Small intestine (tissue), 7 donors: Measurements from ENCODE around the gene FAT1. TPM values are rescaled to one million over a fixed set of nuclear protein-coding genes. Genes with fewer than 3 reads are reported as not detected.

ENCODE experiments used
- DNase-seq, 2 donors: peaks; one replicate each; pipeline versions ENCODE4 v3.0.0 to v3.0.0-alpha.2; 2013
- FAIRE-seq: peaks from 2 replicates; lab custom pipeline; 2012; peaks lifted over from hg19 to GRCh38; lab: Jason Lieb, UNC
- H3K27ac ChIP-seq, 3 donors: one replicate each; pipeline ENCODE4 v1.5.1; 2013; ENCODE audit warnings: low read length in 2 of 3, mild to moderate bottlenecking in 2 of 3, control low read depth in 1 of 3, inconsistent platforms in 1 of 3, low read depth in 1 of 3, moderate library complexity in 1 of 3
- H3K27me3 ChIP-seq, 3 donors: one replicate each; pipeline ENCODE4 v1.6.1; 2013; ENCODE audit warnings: low read length in 3 of 3, inconsistent platforms in 1 of 3; ENCODE audit not compliant: control insufficient read depth in 3 of 3, insufficient read depth in 3 of 3
- H3K36me3 ChIP-seq, 3 donors: one replicate each; pipeline ENCODE4 v1.6.1; 2013; ENCODE audit warnings: low read length in 3 of 3, inconsistent platforms in 1 of 3, low read depth in 1 of 3, mild to moderate bottlenecking in 1 of 3, moderate library complexity in 1 of 3; ENCODE audit not compliant: control insufficient read depth in 3 of 3, insufficient read depth in 2 of 3
- H3K4me1 ChIP-seq, 3 donors: one replicate each; pipeline ENCODE4 v1.6.1; 2013; ENCODE audit warnings: low read length in 2 of 3, inconsistent platforms in 1 of 3, low read depth in 1 of 3, mild to moderate bottlenecking in 1 of 3, moderate library complexity in 1 of 3; ENCODE audit not compliant: control insufficient read depth in 3 of 3, insufficient read depth in 2 of 3
- H3K4me3 ChIP-seq, 3 donors: one replicate each; pipeline ENCODE4 v1.5.1; 2013; ENCODE audit warnings: low read length in 3 of 3, control low read depth in 1 of 3, inconsistent platforms in 1 of 3, low read depth in 1 of 3, mild to moderate bottlenecking in 1 of 3, moderate library complexity in 1 of 3
- H3K9me3 ChIP-seq, 2 donors: one replicate each; pipeline ENCODE4 v1.6.1; 2013; ENCODE audit warnings: low read depth in 1 of 2, low read length in 1 of 2; ENCODE audit not compliant: control insufficient read depth in 2 of 2, insufficient read depth in 1 of 2
- WGBS, 3 donors: extraction: QIAGEN DNeasy Blood & Tissue Kit; methylation state at CpG; one replicate each; pipeline ENCODE4 v1.1.7; 2013; 5-methylcytosine and 5-hydroxymethylcytosine counted together
- polyA plus RNA-seq, 4 donors: library from polyadenylated mRNA; stranded (reverse) in 3 of 4; unstranded in 1 of 4; fragments of 200-250 nt in 3 of 4; fragments of 120-200 nt in 1 of 4; gene quantifications; one replicate each; pipeline versions ENCODE4 v1.2.1 to v1.2.3, GENCODE V29; 2013
- donor health status: healthy with polysubstance abuse.
- donor health status: control.
- donor health status: control.
- donor health status: Bipolar disorder and iron deficiency.
- donor health status: healthy.

FAT1 gene
- polyA plus RNA-seq, 4 donors, result 62.4 to 189 (median 83.6) TPM

GRCh38 chr4:186725469-186726425, 2.1 kb upstream of the FAT1 start:
- peaks cover 0 to under 1% of the 10 kb centered on the region in 2 donors for H3K9me3 ChIP-seq
- H3K4me1 ChIP-seq, result peaks cover 0 to 8% (median 0%) of the 10 kb centered on the region in 3 donors
- DNase-seq, result peak; percentile 83 to 93
- no peaks in the 10 kb centered on the region for H3K36me3 ChIP-seq
- no peak for FAIRE-seq
- peak overlapping the region; percentile 95 to 99 (median 96) for H3K27ac ChIP-seq
- H3K4me3 ChIP-seq, result peak overlapping the region; percentile 43 to 80 (median 69)
- peaks cover 0 to 3% (median 0%) of the 10 kb centered on the region in 3 donors for H3K27me3 ChIP-seq
- WGBS, 3 donors, result 1 to 3% (median 2%) methylated on average over 54 of the region's 54 CpGs

DNA sequence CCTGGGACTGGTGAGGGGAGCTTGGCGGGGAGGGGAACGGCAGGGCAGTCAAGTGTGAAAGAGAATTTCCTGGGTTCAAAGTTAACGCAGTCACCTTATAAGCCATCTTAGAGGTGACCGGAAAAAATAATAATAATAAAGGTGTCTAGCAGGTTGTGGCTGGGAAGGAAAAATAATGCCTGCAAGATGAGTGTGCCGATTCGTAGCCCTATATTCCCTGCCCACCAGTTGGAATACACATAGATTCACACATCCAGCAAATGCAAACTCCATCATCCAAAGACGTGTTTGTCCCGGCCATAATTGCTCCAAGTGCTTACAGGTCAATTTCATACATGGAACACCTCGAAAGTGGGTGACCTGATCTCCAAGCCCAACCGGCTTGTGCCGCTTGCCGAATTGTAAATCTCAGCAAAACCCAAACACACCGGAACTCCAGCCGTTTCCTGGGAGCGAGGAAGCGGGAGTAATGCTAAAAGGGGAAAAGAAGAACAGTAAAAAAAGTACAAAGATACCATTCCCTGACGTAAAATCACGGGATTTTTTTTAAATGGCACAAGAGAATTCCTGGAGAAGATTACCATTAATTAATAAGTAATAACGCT, 1.3 kb upstream of the FAT1 start:
- H3K27ac ChIP-seq, result peak overlapping the region; percentile 95 to 99 (median 96)
- no peaks in the 10 kb centered on the region for H3K36me3 ChIP-seq
- peak overlapping the region; percentile 55 to 80 (median 69) for H3K4me3 ChIP-seq
- H3K27me3 ChIP-seq, result peaks cover 0 to 3% (median 0%) of the 10 kb centered on the region in 3 donors
- FAIRE-seq (no peak), DNase-seq (peak; percentile 56 to 68)
- peaks cover 0 to 7% of the 10 kb centered on the region in 2 donors for H3K9me3 ChIP-seq
- H3K4me1 ChIP-seq, result peaks cover 0 to 8% (median 0%) of the 10 kb centered on the region in 3 donors
- WGBS, 3 donors, result 1 to 4% (median 3%) methylated on average over 19 of the region's 19 CpGs

DNA sequence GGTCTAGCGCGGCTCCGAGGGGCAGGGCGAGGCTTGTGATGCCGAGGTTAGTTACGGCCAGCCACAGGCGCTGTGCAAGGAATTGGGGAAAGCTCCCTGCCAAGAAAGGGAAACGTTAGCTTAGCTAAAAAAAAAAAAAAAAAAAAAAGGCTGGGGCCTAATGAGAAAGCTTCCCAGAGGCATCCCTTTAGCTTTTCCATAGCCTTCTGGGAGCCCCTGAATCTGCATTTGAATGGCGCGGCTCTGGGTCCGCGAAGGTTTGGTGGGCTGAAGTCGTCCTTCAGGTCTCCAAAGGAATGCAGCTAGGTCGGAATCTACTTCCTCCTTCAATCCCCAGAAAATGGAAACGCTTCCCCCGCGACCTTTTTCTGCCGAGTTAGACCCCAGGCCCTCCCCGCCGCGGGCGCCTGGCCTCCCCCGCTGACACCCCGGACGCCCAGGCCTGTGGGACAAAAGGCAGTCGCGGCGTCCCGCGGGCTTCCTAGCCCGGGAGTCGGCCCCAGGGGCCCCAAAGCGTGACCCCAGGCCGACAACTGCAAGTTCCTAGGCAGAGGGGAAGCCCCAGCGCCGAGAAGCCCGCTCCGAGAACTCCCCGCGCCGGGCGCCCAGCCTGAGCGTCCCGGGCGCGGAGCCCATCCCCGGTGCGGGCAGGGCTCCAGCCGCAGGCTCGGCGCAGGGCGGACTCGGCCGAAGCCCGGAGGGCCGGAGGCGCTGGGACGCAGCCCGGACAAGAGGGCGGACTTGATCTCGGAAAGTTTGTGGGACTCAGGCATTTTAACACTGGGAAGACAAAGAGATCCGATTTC, 605 bp upstream of the FAT1 start:
- H3K9me3 ChIP-seq, result peaks cover 0 to 10% of the 10 kb centered on the region in 2 donors
- H3K4me1 ChIP-seq, result peaks cover 0 to 7% (median 0%) of the 10 kb centered on the region in 3 donors
- peak; percentile 53 to 81 for DNase-seq
- peak overlapping the region; percentile 95 to 99 (median 96) for H3K27ac ChIP-seq
- FAIRE-seq, result no peak
- WGBS, 3 donors, result 1 to 2% (median 2%) methylated on average over 59 to 62 of the region's 62 CpGs
- peak overlapping the region; percentile 55 to 80 (median 69) for H3K4me3 ChIP-seq
- no peaks in the 10 kb centered on the region for H3K36me3 ChIP-seq
- peaks cover 0 to 3% (median 0%) of the 10 kb centered on the region in 3 donors for H3K27me3 ChIP-seq

- Histone ChIP-seq H3K4me3 (peak overlapping the region; percentile 59 to 80 (median 72)), H3K36me3 (peaks cover 0 to 2% (median 0%) of the 10 kb centered on the region in 3 donors), H3K4me1 (peaks cover 0 to under 1% (median 0%) of the 10 kb centered on the region in 3 donors), H3K27me3 (peaks cover 0 to 3% (median 0%) of the 10 kb centered on the region in 3 donors), H3K27ac (peak overlapping the region in 2 of 3 donors; percentile 52 to 72), H3K9me3 (peaks cover 0 to 21% of the 10 kb centered on the region in 2 donors)
- FAIRE-seq (no peak), DNase-seq (no peak)
- 1 to 3% (median 3%) methylated on average over 16 of the region's 16 CpGs for WGBS, 3 donors
These were observed 812 bp downstream of the FAT1 start for GRCh38 chr4:186722796-186723291.

DNA sequence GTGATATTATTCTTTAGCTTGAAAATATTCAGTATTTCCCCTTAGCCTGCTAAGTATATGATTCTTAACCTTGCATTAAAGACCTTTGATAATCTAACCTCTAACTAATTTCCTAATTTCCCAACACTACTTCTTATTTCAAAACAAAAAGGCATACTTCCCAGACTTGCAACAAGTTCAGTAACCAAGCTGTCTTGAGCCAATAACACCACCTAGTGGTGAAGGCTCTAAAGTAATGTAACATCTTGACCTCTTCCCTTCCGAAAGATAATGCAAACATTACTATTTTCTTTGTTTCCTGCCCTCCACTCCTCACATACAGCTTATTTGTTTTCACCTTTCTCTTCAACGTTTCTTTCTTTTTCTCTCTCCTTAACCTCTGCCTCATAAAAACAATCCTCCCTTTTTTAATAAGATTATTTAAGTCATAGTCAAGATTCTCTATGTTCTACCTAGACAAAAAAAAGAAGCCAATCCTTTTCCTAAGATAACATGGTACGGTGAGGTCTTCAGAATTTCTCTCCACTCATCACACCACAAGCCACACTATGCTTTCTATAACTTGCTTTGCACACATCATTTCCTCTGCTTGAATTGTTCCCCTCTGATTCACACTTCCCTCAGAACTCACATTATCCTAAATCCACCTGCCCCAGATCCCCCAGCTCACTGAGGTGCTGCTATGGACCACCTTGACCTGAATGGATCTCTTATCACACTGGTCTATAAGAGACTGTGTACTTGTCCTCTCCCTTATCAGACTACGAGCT, 3.5 kb downstream of the FAT1 start:
- 77 to 89% (median 81%) methylated on average over 4 of the region's 4 CpGs for WGBS, 3 donors
- FAIRE-seq (no peak), DNase-seq (peak; percentile 25 to 42)

GRCh38 chr4:186717556-186717955, 6.1 kb downstream of the FAT1 start:
- 93 to 98% (median 94%) methylated on average over 4 of the region's 4 CpGs for WGBS, 3 donors

More for the DNA sequence above, 3.5 kb downstream of the FAT1 start:
- H3K36me3 ChIP-seq, result peaks cover 0 to 7% (median 0%) of the 10 kb centered on the region in 3 donors
- peaks cover 0 to 2% (median 0%) of the 10 kb centered on the region in 3 donors for H3K4me1 ChIP-seq
- H3K4me3 ChIP-seq, result no peak overlapping the region
- no peaks in the 10 kb centered on the region for H3K27me3 ChIP-seq
- no peak overlapping the region for H3K27ac ChIP-seq
- H3K9me3 ChIP-seq, result peaks cover 0 to 21% of the 10 kb centered on the region in 2 donors

DNA sequence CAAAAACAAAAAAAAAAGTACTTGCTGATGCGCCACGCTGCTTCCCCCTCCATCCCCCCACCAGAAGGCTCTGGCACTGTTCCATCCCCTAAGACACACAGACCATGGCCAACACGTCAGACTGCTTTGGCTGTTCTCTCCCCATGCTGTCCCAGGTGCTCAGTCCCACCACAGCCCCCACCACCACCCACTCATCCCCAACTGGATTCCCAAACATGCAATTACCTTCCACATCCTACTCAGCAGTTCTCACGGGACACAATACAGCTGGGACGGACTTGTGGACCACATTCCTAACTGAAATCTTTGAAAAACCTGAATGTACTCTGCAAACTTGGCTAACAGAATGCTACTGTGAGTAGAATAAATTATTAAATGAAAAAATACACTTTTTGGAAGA, 8.6 kb downstream of the FAT1 start:
- no peak overlapping the region for H3K27ac ChIP-seq
- FAIRE-seq (no peak), DNase-seq (no peak)
- H3K4me1 ChIP-seq, result peaks cover 0 to 9% (median 3%) of the 10 kb centered on the region in 3 donors
- H3K4me3 ChIP-seq, result no peak overlapping the region
- H3K9me3 ChIP-seq, result peaks cover 0 to 14% of the 10 kb centered on the region in 2 donors
- peaks cover 0 to 16% (median 0%) of the 10 kb centered on the region in 3 donors for H3K36me3 ChIP-seq
- 81 to 90% (median 87%) methylated on average over 5 of the region's 5 CpGs for WGBS, 3 donors
- H3K27me3 ChIP-seq, result no peaks in the 10 kb centered on the region

More at GRCh38 chr4:186717556-186717955, 6.1 kb downstream of the FAT1 start:
- Histone ChIP-seq H3K4me1 (peaks cover 0 to 2% (median 0%) of the 10 kb centered on the region in 3 donors), H3K36me3 (peaks cover 0 to 15% (median 0%) of the 10 kb centered on the region in 3 donors), H3K27ac (no peak overlapping the region), H3K27me3 (no peaks in the 10 kb centered on the region), H3K9me3 (peaks cover 0 to 21% of the 10 kb centered on the region in 2 donors), H3K4me3 (no peak overlapping the region)
- DNase-seq (no peak), FAIRE-seq (no peak)
